A673 (cell line): ENCODE measurements around the gene CDH26. TPM values are rescaled to one million over a fixed set of nuclear protein-coding genes. Genes with fewer than 3 reads are reported as not detected.

ENCODE experiments used
- BruUV-seq: library from RNA; stranded (reverse); fragments of 400-500 nt; replicated peaks from 2 replicates; lab custom pipeline; 2021; lab: Mats Ljungman, UMichigan
- CTCF ChIA-PET: fragments of 300-600 bp; sonication (Branson Sonifier 250); formaldehyde crosslinking; loops from one replicate; lab custom pipeline; 2022; ENCODE audit warnings: antibody characterized with exemption; lab: Charles Lee
- POLR2A ChIA-PET: fragments of 300-600 bp; sonication (Branson Sonifier 250); formaldehyde crosslinking; loops from one replicate; lab custom pipeline; 2022; ENCODE audit warnings: antibody characterized with exemption; ENCODE audit not compliant: low non-redundant PET; lab: Charles Lee
- DNase-seq: peaks from one replicate; pipeline ENCODE4 v3.0.0-alpha.2; 2015; ENCODE audit warnings: low spot score
- H3K27ac ChIP-seq: fragments of 200-600 bp; sonication (generic); 2 replicates; pipeline ENCODE4 v1.5.1; 2016; ENCODE audit warnings: mixed run types, low read depth, mild to moderate bottlenecking, mixed read lengths, antibody characterized with exemption, low read length; ENCODE audit not compliant: poor library complexity, severe bottlenecking
- H3K27me3 ChIP-seq: fragments of 200-600 bp; sonication (generic); replicated peaks from 2 replicates; pipeline ENCODE4 v1.6.1; 2017; ENCODE audit warnings: mixed run types, low read depth, mild to moderate bottlenecking, mixed read lengths, antibody characterized with exemption, low read length; ENCODE audit not compliant: insufficient read depth, poor library complexity
- H3K36me3 ChIP-seq: fragments of 200-600 bp; sonication (generic); 2 replicates; pipeline ENCODE4 v1.6.1; 2016; ENCODE audit warnings: mixed run types, mild to moderate bottlenecking, mixed read lengths, antibody characterized with exemption, low read length; ENCODE audit not compliant: insufficient read depth, poor library complexity, severe bottlenecking
- H3K4me1 ChIP-seq: fragments of 200-600 bp; sonication (generic); 2 replicates; pipeline ENCODE4 v1.6.1; 2017; ENCODE audit warnings: mixed run types, mild to moderate bottlenecking, mixed read lengths, antibody characterized with exemption, low read length; ENCODE audit not compliant: insufficient read depth, poor library complexity, severe bottlenecking
- H3K4me3 ChIP-seq: fragments of 200-600 bp; sonication (generic); 2 replicates; pipeline ENCODE4 v1.5.1; 2016; ENCODE audit warnings: low read depth, mixed run types, mild to moderate bottlenecking, mixed read lengths, low read length; ENCODE audit not compliant: poor library complexity, severe bottlenecking
- H3K9me3 ChIP-seq: fragments of 200-600 bp; sonication (generic); 2 replicates; pipeline ENCODE4 v1.6.1; 2016; ENCODE audit warnings: mixed run types, low read depth, mild to moderate bottlenecking, mixed read lengths, antibody characterized with exemption, low read length; ENCODE audit not compliant: poor library complexity, severe bottlenecking
- CTCF ChIP-seq: fragments of 300-800, 200-600 bp; sonication (generic); conservative IDR thresholded peaks from 2 replicates; pipeline ENCODE4 v1.5.1; 2017; ENCODE audit warnings: low read depth, mild to moderate bottlenecking, antibody characterized with exemption, low read length, moderate library complexity, mixed read lengths
- EZH2 ChIP-seq: fragments of 200-600 bp; sonication (generic); IDR thresholded peaks from 2 replicates; pipeline ENCODE4 v1.6.1; 2017; ENCODE audit warnings: borderline replicate concordance, low read depth, mild to moderate bottlenecking, mixed read lengths, antibody characterized with exemption, low read length; ENCODE audit not compliant: poor library complexity, severe bottlenecking
- intact Hi-C: fragments of 100-400 bp; cut with micrococcal nuclease; formaldehyde crosslinking; loops from one replicate; pipeline ENCODE4 v1.10.0; 2022; ENCODE audit not compliant: unreplicated experiment
- total RNA-seq: library from RNA; stranded (reverse); gene quantifications from 2 replicates; pipeline ENCODE4 v1.2.3, GENCODE V29; 2021

CDH26 gene
- total RNA-seq, 1 experiment from 2014 or later = 0.58 TPM

- TF ChIP-seq CTCF (no peak), EZH2 (no peak)
- no peak for DNase-seq
- POLR2A ChIA-PET = no interaction called here
- Histone ChIP-seq H3K36me3 (no peaks in the 10 kb centered on the region), H3K27me3 (no peaks in the 10 kb centered on the region), H3K4me1 (no peaks in the 10 kb centered on the region), H3K27ac (no peak overlapping the region), H3K4me3 (no peak overlapping the region), H3K9me3 (no peaks in the 10 kb centered on the region)
- CTCF ChIA-PET = no interaction called here
- no TSS peak for BruUV-seq
- intact Hi-C loops = no loop called here
Measured at GRCh38 chr20:59958626-59959025, 403 bp downstream of the CDH26 start.

- TF ChIP-seq EZH2 (no peak), CTCF (no peak)
- Histone ChIP-seq H3K36me3 (no peaks in the 10 kb centered on the region), H3K9me3 (no peaks in the 10 kb centered on the region), H3K4me1 (no peaks in the 10 kb centered on the region), H3K4me3 (no peak overlapping the region), H3K27ac (no peak overlapping the region), H3K27me3 (no peaks in the 10 kb centered on the region)
- BruUV-seq = no TSS peak
- intact Hi-C loops = no loop called here
- POLR2A ChIA-PET = no interaction called here
- DNase-seq = no peak
- CTCF ChIA-PET = no interaction called here
Measured at GRCh38 chr20:59961423-59961822, 3.2 kb downstream of the CDH26 start.

DNA sequence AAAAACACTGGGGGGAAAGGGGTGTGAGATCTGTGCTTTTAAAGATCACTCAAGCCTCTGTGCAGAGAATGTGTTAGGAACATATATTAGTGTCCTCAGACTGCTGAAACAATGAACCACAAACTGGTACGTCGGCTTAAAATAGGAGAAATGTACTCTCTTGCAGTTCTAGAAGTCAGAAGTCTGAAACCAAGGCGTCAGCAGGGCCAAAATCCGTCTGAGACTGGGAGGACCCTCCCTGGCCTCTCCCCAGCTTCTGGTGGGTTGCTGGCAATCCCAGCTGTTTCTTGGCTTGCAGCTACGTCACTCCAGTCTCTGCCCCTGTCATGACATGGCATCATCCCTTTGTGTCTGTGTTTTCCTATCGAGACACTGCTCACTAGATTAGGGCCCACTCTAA lies 3.9 kb downstream of the CDH26 start:
- TF ChIP-seq EZH2 (no peak), CTCF (no peak)
- Histone ChIP-seq H3K27ac (no peak overlapping the region), H3K9me3 (no peaks in the 10 kb centered on the region), H3K27me3 (no peaks in the 10 kb centered on the region), H3K36me3 (no peaks in the 10 kb centered on the region), H3K4me1 (no peaks in the 10 kb centered on the region), H3K4me3 (no peak overlapping the region)
- ChIA-PET CTCF (no interaction called here), POLR2A (no interaction called here)
- intact Hi-C loops = no loop called here
- no TSS peak for BruUV-seq
- no peak for DNase-seq
